AG04450 (cell line): ENCODE measurements around the gene SLC6A19. TPM values are rescaled to one million over a fixed set of nuclear protein-coding genes. Genes with fewer than 3 reads are reported as not detected.

Source experiments
- CTCF ChIA-PET: fragments of 300-600, 350-600 bp; formaldehyde crosslinking; extraction: SDS; loops from one replicate; lab custom pipeline; 2022; ENCODE audit warnings: antibody characterized with exemption, inconsistent platforms; lab: Charles Lee
- POLR2A ChIA-PET: fragments of 350-600 bp; formaldehyde crosslinking; extraction: SDS; loops from one replicate; lab custom pipeline; 2021; ENCODE audit warnings: antibody characterized with exemption, inconsistent platforms; lab: Yijun Ruan, JAX
- DNase-seq: peaks from one replicate; pipeline ENCODE4 v3.0.0-alpha.2; 2011; ENCODE audit warnings: low read depth, low spot score
- H3K27ac ChIP-seq: one replicate; pipeline ENCODE4 v1.5.1; 2012; ENCODE audit warnings: low read depth, low read length, control low read depth
- H3K27me3 ChIP-seq: one replicate; pipeline ENCODE4 v1.6.0; 2012; ENCODE audit warnings: low read length; ENCODE audit not compliant: control insufficient read depth, insufficient read depth
- H3K4me3 ChIP-seq: 2 replicates; pipeline ENCODE4 v1.5.1; 2011; ENCODE audit warnings: mild to moderate bottlenecking, low read depth, low read length, control low read depth
- H3K9me3 ChIP-seq: 2 replicates; pipeline ENCODE4 v1.5.1; 2012; ENCODE audit warnings: low read length; ENCODE audit not compliant: control insufficient read depth, insufficient read depth
- CTCF ChIP-seq: IDR thresholded peaks from 2 replicates; pipeline ENCODE4 v1.5.1; 2011; ENCODE audit warnings: low read depth, low read length, control low read depth, inconsistent platforms
- polyA plus RNA-seq: library from polyadenylated mRNA; depleted of rRNA; stranded (reverse); fragments of >200 nt; gene quantifications from 2 replicates; pipeline ENCODE4 v1.2.3, GENCODE V29; 2011

SLC6A19 gene
- polyA plus RNA-seq, 1 experiment = not detected

DNA sequence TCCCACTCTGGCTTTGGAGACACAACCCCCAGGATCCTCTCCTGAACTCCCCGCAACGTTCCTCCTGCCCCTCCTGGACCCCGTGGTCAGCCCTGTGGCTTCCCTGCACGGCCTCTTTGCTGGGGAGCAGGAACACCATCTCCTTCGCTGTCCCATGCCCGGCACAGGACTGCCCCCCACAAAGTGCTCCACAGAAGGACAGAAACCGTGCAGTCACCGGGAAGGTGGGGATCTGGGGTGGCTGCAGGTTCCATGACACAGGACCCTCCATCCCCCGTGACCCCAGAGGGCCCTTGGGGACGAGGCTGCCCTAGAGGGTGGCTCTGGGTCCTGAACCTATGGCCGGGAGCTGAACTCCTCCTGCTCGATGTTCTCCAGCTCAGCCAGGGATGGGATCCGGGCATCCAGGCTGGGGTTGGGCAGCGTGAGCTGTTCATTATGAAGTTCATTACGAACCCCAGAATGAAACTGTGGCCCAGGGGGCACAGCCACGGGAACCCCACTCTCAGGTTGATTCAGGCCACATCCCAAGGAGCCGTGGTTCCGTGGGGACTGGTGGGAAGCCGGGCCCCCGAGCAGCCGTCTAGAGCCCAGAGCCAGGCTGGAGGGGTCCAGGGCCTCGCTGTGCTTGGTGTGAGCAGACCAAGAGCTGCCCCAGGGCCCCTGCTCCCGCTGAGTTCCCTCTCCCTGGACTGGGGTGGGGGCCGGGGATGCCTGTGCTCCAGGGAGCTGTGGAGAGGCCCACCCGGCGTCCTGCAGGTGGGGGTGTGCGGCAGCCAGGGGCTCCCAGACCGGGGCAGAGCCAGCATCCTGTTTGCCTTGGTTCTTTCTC, 684 bp upstream of the SLC6A19 start:
- CTCF ChIA-PET = no interaction called here
- peaks cover 8% of the 10 kb centered on the region for H3K27me3 ChIP-seq
- POLR2A ChIA-PET = no interaction called here

GRCh38 chr5:1202026-1202797, 817 bp downstream of the SLC6A19 start:
- TF ChIP-seq CTCF = no peak
- ChIA-PET POLR2A (no interaction called here), CTCF (no interaction called here)
- no peak for DNase-seq
- Histone ChIP-seq H3K4me3 (no peak overlapping the region), H3K27me3 (peaks cover 10% of the 10 kb centered on the region), H3K9me3 (peaks cover 4% of the 10 kb centered on the region; the same call in 1 of the 2 replicates), H3K27ac (no peak overlapping the region)

More for the DNA sequence above, 684 bp upstream of the SLC6A19 start:
- Histone ChIP-seq H3K4me3 (no peak overlapping the region), H3K9me3 (peaks cover 7% of the 10 kb centered on the region; the same call in 1 of the 2 replicates), H3K27ac (no peak overlapping the region)
- no peak for TF ChIP-seq CTCF
- no peak for DNase-seq

DNA sequence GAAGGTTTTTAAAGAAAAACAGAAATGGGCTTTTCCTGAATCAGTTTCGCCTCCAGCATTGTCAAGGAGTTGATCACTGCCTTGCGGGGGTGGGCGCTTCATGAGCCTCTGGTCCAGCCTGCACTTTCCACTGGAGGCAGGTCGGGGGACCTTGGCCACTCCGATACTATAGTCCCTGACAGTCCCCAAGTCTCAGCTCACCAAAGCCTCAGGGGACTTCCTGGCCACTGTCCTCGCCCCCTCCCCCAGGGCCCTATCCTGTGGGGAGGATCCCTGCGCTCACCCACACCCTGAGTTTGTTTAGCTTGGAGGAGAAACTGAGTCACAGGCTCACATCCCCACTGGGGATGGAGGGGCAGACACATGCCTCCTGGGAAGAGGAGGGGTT, 1.4 kb downstream of the SLC6A19 start:
- CTCF ChIA-PET = no interaction called here
- DNase-seq = no peak
- Histone ChIP-seq H3K9me3 (peaks cover 4% of the 10 kb centered on the region; the same call in 1 of the 2 replicates), H3K27me3 (peaks cover 10% of the 10 kb centered on the region), H3K27ac (no peak overlapping the region), H3K4me3 (no peak overlapping the region)
- POLR2A ChIA-PET = no interaction called here
- TF ChIP-seq CTCF = no peak

DNA sequence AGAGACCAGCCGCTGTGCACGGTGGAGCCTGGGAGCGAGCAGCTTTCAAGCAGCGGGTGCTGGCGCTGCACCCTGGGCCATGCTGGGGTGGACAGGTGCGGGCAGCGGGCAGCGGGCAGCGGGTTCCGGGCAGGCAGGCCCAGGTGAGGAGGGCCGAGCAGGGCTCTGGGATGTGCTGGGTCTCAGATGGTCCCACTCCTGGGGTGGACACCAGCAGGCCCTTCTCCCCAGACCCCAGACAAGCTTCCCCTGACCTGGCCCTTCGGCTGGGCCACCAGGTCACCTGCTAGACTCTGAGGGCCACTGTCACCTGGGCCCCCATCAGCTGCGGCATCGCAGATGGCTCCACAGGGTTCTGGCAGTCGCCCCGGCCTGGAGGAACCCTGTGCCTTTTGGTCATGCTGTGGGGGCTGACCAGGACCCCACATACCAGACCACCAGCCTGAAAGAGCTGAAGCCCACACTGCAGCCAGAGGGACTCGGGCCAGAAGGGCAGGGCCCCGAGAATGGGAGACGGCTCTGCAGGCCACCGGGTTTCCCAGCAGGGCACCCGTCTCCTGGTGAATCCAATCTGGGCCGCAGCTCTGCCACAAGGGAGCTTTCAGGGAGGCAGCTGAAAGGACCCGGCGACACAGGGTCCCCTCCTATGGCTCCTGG, 2.0 kb downstream of the SLC6A19 start:
- H3K4me3 ChIP-seq = no peak overlapping the region
- H3K9me3 ChIP-seq = peaks cover 4% of the 10 kb centered on the region; the same call in 1 of the 2 replicates
- H3K27ac ChIP-seq = no peak overlapping the region
- ChIA-PET POLR2A (no interaction called here), CTCF (no interaction called here)
- H3K27me3 ChIP-seq = peaks cover 10% of the 10 kb centered on the region
- no peak for TF ChIP-seq CTCF
- DNase-seq = no peak
